ENCODE data around the gene KPNB1.

Gene KPNB1

DNA sequence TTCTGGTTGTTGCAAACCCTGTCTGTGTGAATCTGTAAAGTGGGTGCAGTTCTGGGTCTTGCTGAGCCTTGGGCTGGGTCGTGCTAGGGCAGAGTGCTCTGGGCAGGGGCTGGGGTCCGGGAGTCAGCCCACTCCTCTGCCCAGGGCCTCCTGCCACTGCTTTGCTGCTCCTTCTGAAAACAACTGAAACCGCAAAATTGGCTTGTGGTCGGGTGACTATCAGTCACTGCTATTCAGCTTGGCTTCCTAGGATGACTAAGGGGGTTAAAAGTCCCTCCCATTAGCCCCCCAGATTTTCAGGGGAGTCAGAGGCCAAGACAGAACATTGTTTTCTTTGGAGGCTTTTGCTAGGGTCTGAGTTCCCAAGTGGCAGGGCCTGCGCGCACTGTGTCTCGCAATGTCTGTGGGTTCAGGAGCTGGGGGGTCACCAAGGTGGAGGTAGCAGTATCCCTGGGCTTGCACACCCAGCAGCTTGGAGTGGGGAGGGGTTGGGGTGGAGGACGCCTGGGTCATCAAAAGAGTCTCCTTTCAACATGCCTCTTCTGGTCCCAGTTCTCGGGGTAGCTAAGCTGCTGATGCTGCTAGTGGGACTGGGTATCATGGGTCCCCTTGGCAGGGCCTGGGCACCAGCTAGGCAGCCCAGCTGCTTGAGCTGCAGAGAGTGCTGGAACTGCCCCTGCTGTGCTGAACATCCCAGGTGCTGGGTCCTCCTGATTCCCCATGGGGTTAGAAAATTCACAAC, 69.9 kb downstream of the KPNB1 start:
- no peak overlapping the region for H3K27ac ChIP-seq
- TF ChIP-seq, protein P1, sequence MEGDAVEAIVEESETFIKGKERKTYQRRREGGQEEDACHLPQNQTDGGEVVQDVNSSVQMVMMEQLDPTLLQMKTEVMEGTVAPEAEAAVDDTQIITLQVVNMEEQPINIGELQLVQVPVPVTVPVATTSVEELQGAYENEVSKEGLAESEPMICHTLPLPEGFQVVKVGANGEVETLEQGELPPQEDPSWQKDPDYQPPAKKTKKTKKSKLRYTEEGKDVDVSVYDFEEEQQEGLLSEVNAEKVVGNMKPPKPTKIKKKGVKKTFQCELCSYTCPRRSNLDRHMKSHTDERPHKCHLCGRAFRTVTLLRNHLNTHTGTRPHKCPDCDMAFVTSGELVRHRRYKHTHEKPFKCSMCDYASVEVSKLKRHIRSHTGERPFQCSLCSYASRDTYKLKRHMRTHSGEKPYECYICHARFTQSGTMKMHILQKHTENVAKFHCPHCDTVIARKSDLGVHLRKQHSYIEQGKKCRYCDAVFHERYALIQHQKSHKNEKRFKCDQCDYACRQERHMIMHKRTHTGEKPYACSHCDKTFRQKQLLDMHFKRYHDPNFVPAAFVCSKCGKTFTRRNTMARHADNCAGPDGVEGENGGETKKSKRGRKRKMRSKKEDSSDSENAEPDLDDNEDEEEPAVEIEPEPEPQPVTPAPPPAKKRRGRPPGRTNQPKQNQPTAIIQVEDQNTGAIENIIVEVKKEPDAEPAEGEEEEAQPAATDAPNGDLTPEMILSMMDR (conservative IDR thresholded peaks at IDR 0.05; ENCODE audit: low read depth): no peak
- DNase-seq (ENCODE audit: low spot score): no peak
- CTCF ChIA-PET: interaction anchor here (1.1 kb wide), 1 partner anchor 22 kb away, joined by 3 read pairs; no protein-coding TSS in a partner anchor
- POLR2A ChIA-PET (ENCODE audit: low non-redundant PET): no interaction called here

DNA sequence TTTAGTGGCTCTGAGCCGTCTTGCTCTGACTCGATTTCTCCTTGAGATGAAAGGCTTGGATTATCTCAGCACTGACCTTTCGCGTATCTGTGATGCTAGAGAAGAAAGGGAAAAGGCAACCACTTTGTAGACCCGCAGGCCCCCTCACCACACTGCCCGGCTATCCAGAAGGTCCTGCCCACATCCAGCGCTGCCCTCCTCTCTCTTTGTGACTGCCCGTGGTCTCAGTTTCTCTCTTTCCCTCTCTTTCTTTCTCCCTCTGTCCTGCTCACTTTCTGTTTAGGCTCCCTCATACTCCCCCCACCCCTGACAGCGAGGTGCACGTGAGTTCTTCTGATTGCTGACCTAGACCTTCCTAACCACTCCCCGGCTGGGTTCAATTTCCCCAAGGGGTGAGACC, 70.5 kb downstream of the KPNB1 start:
- H3K27ac ChIP-seq: no peak overlapping the region
- TF ChIP-seq, protein P1 (conservative IDR thresholded peaks at IDR 0.05; ENCODE audit: low read depth): no peak
- CTCF ChIA-PET: interaction anchor here (1.1 kb wide), 1 partner anchor 22 kb away, joined by 3 read pairs; no protein-coding TSS in a partner anchor
- no peak for DNase-seq (ENCODE audit: low spot score)
- POLR2A ChIA-PET (ENCODE audit: low non-redundant PET): no interaction called here

DNA sequence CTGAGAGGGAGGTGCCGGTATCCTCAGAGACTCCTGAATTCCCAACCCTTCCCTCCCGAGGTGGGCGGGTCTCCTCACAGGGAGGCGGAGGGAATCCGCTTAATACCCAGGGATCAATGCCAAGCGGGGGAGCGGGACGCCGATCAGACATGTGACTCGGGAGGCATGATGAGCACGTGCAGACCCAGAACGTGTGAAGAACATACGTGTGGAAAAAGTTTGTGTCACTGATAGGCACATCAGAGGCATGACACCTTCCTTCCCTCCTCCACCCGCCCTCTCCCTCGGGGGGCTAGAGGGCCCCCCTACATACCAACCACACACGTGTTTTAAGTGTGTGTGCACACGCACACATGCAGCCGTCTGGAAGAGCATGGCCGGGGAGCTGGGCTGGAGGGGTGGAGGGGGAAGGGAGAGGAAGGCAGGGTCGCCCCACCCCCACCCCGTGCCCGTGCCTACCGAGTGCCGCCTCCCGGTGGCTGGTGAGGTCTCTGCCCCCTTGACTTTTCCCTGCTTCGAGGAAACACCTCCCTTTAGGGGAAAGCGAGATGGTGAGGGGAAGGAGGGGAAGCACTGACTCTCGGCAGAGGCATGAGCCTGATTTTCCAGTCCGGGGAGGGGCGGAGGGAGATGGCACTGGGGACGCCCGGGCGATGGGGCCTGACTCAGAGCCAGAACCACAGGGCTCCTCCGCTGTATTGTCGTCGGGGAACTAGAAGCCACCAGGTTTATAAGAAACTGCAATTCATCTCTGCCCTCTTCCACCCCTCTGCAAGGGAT, 71.2 kb downstream of the KPNB1 start:
- ChIA-PET CTCF (no interaction called here), POLR2A (ENCODE audit: low non-redundant PET) (no interaction called here)
- TF ChIP-seq, protein P1 (conservative IDR thresholded peaks at IDR 0.05; ENCODE audit: low read depth): no peak
- H3K27ac ChIP-seq: no peak overlapping the region
- DNase-seq (ENCODE audit: low spot score): no peak

DNA sequence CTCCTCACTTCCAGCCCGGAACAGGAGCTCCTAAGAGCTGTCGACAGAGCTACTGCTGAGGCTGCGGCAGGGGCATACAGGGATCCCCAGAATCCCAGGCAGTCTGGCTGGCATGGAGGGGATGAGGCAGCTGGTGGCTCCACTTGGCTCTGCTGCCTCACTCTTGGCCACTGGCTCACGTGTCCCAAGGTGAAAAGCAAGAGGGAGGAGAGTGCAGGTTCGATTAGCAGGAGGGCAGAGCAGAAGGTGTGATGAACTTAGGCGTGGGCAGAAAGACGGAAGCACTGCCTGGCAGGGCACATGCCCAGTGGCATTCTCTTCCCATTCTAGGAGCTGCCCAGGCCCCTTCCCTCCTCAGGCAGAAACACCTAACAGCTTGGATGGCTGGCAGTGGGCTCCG, 72.0 kb downstream of the KPNB1 start:
- POLR2A ChIA-PET (ENCODE audit: low non-redundant PET): no interaction called here
- no peak overlapping the region for H3K27ac ChIP-seq
- TF ChIP-seq, protein P1 (conservative IDR thresholded peaks at IDR 0.05; ENCODE audit: low read depth): no peak
- DNase-seq (ENCODE audit: low spot score): no peak
- CTCF ChIA-PET: interaction anchor here (0.9 kb wide), 1 partner anchor 22 kb away, joined by 6 read pairs; no protein-coding TSS in a partner anchor

DNA sequence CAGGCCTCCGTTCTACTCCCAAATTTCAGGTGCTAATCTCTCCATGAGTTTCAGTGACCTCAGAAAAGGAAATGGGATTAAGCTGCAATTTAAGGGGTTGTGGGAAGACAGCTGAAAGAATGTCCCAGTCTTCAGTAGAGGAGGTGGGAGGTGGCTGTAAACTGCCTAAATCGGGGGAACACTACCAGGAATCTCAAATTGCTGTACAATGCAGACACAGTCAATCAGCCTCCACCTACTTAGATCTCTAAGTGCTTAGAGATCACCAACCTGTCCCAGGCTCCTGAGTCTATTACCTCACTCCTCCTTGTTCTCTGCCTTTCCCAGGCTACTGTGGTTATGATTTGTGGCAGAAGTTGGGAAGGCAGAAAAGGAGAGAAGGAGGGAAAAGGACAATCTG, 75.0 kb downstream of the KPNB1 start:
- TF ChIP-seq, protein P1 (conservative IDR thresholded peaks at IDR 0.05; ENCODE audit: low read depth): no peak
- CTCF ChIA-PET: no interaction called here
- POLR2A ChIA-PET (ENCODE audit: low non-redundant PET): no interaction called here
- no peak overlapping the region for H3K27ac ChIP-seq
- no peak for DNase-seq (ENCODE audit: low spot score)

DNA sequence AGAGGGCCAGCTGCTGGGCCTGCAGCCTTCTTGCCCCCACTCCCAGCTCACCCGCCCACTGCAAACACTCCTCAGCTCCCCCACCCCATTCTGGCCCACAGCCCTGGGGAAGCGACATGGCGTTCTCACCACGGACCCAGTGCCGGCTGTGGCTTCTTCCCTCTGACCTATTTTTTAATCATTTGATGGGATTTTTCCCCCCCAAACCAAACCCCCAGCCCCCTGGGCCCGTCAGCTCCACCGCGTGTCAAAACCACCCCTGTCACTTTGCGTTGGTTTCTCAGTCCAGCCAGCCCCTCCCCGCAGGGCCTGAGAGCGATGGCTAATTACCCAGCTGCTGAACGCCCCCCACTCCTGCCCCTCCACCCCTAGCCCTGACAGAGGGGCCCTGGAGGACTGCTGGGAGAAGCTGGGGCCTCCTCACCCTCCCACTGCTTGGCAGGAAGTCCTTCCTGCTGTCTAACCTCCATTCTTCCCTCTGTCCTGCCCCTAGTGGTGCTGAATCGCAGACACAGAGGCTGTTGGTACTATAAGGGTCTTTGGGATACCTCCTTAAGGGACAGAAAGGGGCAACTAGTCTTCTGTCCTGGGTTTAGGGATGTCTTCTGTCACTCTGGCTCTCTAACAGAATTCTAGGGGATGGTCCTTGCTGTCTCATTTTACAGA, 75.9 kb downstream of the KPNB1 start:
- CTCF ChIA-PET: interaction anchor here (0.6 kb wide), 2 partner anchors 13 to 28 kb away, joined by 3 to 4 read pairs; no protein-coding TSS in a partner anchor
- POLR2A ChIA-PET (ENCODE audit: low non-redundant PET): no interaction called here
- TF ChIP-seq, protein P1 (conservative IDR thresholded peaks at IDR 0.05; ENCODE audit: low read depth): no peak
- DNase-seq (ENCODE audit: low spot score): no peak
- no peak overlapping the region for H3K27ac ChIP-seq
